ENCODE data around the gene ZBTB32. TPM values are rescaled to one million over a fixed set of nuclear protein-coding genes. Genes with fewer than 3 reads are reported as not detected.

Gene ZBTB32
- total and polyA plus RNA-seq, 2 of the 8 experiments (the other 6 are each of a cell fraction or from before 2014, with no cell fraction given) = 0.11 to 0.50 TPM

GRCh38 chr19:35723671-35724070 is 19.3 kb downstream of the ZBTB32 start:
- FAIRE-seq (no peak), DNase-seq (ENCODE audit: low read depth in 1 of 2, low spot score in 2 of 2) (no peak)
- H3K14ac ChIP-seq (ENCODE audit: insufficient read length) = no peak overlapping the region
- H3K18ac ChIP-seq (ENCODE audit: extremely low read depth, low read length) = no peak overlapping the region
- no peak for TF ChIP-seq POU5F1 (IDR thresholded peaks at IDR 0.05; ENCODE audit: low read depth, low read length)
- no peak for TF ChIP-seq KDM4A (IDR thresholded peaks at IDR 0.05; ENCODE audit: low read depth, low read length, severe bottlenecking)
- TF ChIP-seq, protein P1, sequence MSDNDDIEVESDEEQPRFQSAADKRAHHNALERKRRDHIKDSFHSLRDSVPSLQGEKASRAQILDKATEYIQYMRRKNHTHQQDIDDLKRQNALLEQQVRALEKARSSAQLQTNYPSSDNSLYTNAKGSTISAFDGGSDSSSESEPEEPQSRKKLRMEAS (IDR thresholded peaks at IDR 0.05) = no peak
- TF ChIP-seq CREB1 (IDR thresholded peaks at IDR 0.05) = no peak
- TF ChIP-seq SUZ12 (IDR thresholded peaks at IDR 0.05; ENCODE audit: low read length) = no peak
- no peak overlapping the region for H3K56ac ChIP-seq (replicated peaks; ENCODE audit: insufficient read length, low read depth, low read length)
- no peak overlapping the region for H2AFZ ChIP-seq (ENCODE audit: low read length)
- WGBS, 2 experiments (ENCODE audit: extremely low coverage in 1 of 2, insufficient coverage in 1 of 2, insufficient read length in 1 of 2, insufficient replicate concordance in 2 of 2, low coverage in 1 of 2, low lambda C conversion rate in 2 of 2, missing lambda C conversion rate in 1 of 2) = 95% methylated on average over 20 of the region's 24 CpGs; no CpG with 5 or more reads in 1 of the 2 experiments
- H4K5ac ChIP-seq (ENCODE audit: insufficient read length, low read depth, low read length) = no peak overlapping the region
- no peak overlapping the region for H2BK15ac ChIP-seq (ENCODE audit: low read length)
- H2BK12ac ChIP-seq (ENCODE audit: low read depth, low read length) = no peak overlapping the region
- no peak overlapping the region for H2BK20ac ChIP-seq (ENCODE audit: low read length)
- H4K91ac ChIP-seq (replicated peaks; ENCODE audit: insufficient read length, low read length) = no peak overlapping the region
- H3K23me2 ChIP-seq (ENCODE audit: low read depth, low read length) = no peaks in the 10 kb centered on the region; the same call in 1 of the 2 replicates
- H3K23ac ChIP-seq (ENCODE audit: insufficient read length) = no peak overlapping the region
- H4K20me1 ChIP-seq (replicated peaks in 1 of 2; ENCODE audit: control insufficient read depth in 1 of 2, insufficient read depth in 2 of 2, low read length in 2 of 2) = peaks cover 7 to 19% of the 10 kb centered on the region in 2 experiments
- H3K4me1 ChIP-seq (replicated peaks in 1 of 4; ENCODE audit: control insufficient read depth in 3 of 4, insufficient read depth in 4 of 4, low read length in 3 of 4) = peaks cover 0 to 5% (median under 1%) of the 10 kb centered on the region in 4 experiments; a peak in 2 of 7 replicates
- peaks cover 0 to 16% of the 10 kb centered on the region in 2 experiments; a peak in 2 of 4 replicates for H3K79me2 ChIP-seq (ENCODE audit: control insufficient read depth in 1 of 2, insufficient read depth in 2 of 2, low read length in 2 of 2)
- H3K9ac ChIP-seq (replicated peaks in 1 of 4; ENCODE audit: extremely low read depth in 1 of 4, low read depth in 3 of 4, low read length in 3 of 4) = no peak overlapping the region
- H3K27me3 ChIP-seq (replicated peaks in 1 of 4; ENCODE audit: control insufficient read depth in 3 of 4, extremely low read depth in 1 of 4, insufficient read depth in 3 of 4, low read length in 3 of 4) = no peaks in the 10 kb centered on the region
- H3K4me3 ChIP-seq (ENCODE audit: extremely low read depth in 1 of 4, insufficient read depth in 2 of 4, low read depth in 3 of 4, low read length in 4 of 4) = no peak overlapping the region
- H2BK120ac ChIP-seq (replicated peaks; ENCODE audit: low read depth, low read length) = no peak overlapping the region
- peaks cover 41 to 64% (median 54%) of the 10 kb centered on the region in 4 experiments for H3K36me3 ChIP-seq (ENCODE audit: control insufficient read depth in 2 of 4, insufficient read depth in 4 of 4, low read length in 3 of 4)
- CTCF ChIA-PET (ENCODE audit: partially characterized antibody) = interaction anchor here (0.7 to 11.8 kb wide), 4 partner anchors 15 to 168 kb away, joined by 3 to 80 read pairs (median 3); partner anchors contain the start of gene IGFLR1
- H2AK5ac ChIP-seq (ENCODE audit: low read depth, low read length) = no peak overlapping the region
- POLR2A ChIA-PET (ENCODE audit: partially characterized antibody) = interaction anchor here (0.7 to 6.1 kb wide), 5 partner anchors 9 to 227 kb away, joined by 3 to 39 read pairs (median 5); no protein-coding TSS in a partner anchor
- H3K9me3 ChIP-seq (ENCODE audit: insufficient read depth in 2 of 2, low read depth in 1 of 2, low read length in 1 of 2) = no peaks in the 10 kb centered on the region
- no peak overlapping the region for H3K4ac ChIP-seq (replicated peaks; ENCODE audit: insufficient read length, low read depth, low read length)
- H3K4me2 ChIP-seq (ENCODE audit: insufficient read depth in 1 of 2, low read depth in 2 of 2, low read length in 2 of 2) = no peak overlapping the region
- H2BK5ac ChIP-seq (ENCODE audit: low read depth, low read length) = no peak overlapping the region
- no peak overlapping the region for H4K8ac ChIP-seq (ENCODE audit: extremely low read depth, insufficient read depth, low read length)
- H3K79me1 ChIP-seq (ENCODE audit: low read depth, low read length) = peaks cover 6% of the 10 kb centered on the region; the same call in 1 of the 2 replicates
- no peak overlapping the region for H3K27ac ChIP-seq (ENCODE audit: low read depth, low read length)
